HG03280 (cell line): Measurements from ENCODE around the gene SYT11.
"Not testable (repeated sequence)": the region's sequence is repeated elsewhere in the genome, so short reads cannot be mapped to it uniquely, and the experiment has no call there.

ENCODE experiments used
- ATAC-seq: cut with Tn5 transposase; IDR thresholded peaks from one replicate; pipeline ENCODE4 v1.9.1; 2021; ENCODE audit warnings: mild to moderate bottlenecking, moderate library complexity; ENCODE audit not compliant: unreplicated experiment

Gene SYT11

DNA sequence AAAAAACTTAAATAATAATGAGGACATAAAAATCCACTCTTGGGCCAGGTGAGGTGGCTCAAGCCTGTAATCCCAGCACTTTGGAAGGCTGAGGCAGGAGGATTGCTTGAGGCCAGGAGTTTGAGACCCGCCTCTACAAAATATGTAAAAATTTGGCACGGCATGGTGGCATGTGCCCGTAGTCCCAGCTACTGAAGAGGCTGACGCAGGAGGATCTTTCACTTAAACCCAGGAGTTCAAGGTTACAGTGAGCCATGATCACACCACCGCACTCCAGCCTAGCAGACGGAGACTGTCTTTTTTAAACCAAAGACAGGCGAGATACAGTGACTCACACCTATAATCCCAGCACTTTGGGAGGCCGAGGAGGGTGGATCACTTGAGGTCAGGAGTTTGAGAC is 37.1 kb downstream of the SYT11 start:
- not testable (repeated sequence) for ATAC-seq

DNA sequence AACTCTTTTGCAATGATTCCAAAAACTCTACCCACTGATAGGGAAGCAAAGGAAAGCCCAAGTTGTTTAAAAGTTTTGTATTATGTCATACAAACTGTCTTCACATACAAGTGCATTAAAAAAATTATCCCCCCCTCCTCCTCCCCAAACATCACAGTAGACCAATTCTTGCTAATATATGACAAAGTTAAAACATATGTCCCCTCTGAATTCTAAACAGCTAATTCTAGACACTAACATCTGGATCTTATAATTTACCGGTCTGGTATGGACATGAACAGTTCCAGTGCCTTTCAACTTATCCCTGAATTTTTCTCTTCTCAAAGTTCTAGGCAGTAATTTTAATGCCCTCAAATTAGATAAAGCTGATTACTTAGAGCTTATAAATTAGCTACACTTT is 38.4 kb downstream of the SYT11 start:
- ATAC-seq, result no peak

DNA sequence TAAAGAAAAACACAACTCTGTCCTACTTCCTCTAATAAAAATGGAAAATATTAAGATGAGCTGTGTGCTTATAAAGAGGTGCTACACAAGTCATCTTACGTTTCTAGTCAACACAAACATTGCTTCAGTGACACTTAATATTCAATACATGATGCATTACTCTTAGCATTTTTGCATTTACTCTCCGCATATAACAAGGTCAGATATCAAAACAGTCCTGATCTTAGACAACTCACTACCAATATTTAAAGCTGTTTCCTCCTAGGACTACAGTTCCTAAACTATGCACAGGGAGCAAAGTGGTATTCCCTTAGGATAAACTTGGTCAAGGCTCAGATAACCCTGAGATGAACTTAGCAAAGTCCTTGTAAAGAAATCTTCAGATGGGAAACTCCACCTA is 39.5 kb downstream of the SYT11 start:
- ATAC-seq, result no peak

DNA sequence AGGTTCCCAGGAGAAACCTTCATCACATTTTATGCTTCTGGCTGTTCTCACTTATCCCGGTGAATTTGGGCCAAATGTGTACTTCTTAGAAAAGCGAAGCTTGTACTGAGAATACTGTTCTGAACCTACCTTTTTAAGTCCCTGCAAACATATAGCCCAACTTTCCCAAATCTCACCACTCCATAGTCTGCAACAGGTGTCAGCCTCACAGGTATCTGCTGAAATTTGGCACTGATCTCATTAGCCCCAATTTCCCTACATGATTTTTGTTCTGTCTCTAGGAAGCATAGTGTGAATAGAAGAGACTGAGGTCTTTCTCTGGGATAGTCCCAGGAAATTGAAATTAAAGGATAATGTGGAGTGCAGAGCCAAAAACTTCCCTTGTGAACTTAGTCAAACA is 40.3 kb downstream of the SYT11 start:
- ATAC-seq, result no peak

DNA sequence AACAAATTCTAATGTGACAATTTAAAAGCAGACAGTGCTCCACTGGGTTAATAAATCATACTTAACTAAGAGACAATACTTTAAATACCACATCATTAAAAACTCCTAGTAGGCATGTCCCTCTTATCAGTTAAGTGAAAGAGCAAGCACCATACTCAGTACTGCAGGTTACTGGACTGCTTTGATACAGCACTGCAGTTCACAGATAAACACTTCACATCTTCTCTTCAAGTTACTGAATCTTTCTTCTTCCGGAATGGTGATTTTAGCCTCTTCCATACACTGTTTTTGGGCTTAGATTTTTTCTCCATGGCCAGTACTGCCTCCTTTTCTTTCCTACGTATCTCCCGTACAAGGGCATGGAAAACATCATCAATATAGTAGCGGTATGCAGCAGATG is 40.8 kb downstream of the SYT11 start:
- no peak for ATAC-seq

DNA sequence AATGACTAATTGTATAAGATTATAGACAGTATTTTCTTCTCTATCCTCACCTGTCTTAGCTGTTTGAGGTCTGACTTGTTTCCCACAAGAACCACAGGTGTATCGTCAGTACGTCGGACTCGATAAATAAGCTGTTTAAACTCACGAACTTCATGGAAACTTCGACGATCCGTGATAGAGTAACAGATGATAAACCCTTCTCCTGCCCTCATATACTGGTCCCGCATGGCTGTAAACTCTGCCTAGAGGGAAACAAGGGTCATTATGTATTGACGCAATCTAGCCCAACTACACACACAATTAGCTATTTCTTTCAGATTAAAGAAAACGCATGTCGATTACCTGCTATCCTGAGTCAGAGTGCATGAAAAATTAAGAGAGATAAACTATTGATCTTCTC is 44.9 kb downstream of the SYT11 start:
- ATAC-seq, result no peak

DNA sequence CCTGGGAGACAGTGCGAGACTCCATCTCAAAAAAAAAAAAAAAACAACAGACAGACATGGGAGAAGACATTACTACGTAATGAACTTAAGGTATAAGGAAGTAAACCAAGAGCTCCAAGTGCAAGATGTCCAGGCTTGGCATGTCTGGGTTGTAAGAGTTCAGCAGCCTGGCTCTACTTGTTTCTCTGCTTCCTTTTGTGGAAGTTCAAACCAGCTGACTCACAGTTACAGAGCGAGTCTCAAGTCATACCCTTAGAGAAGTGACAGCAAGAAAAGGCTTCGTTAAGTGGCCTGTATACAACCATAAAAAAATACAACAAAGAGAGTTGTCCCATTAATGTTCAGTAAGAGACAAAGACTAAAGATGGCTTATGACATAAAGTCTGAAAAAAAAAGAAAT is 50.5 kb downstream of the SYT11 start:
- no peak for ATAC-seq

DNA sequence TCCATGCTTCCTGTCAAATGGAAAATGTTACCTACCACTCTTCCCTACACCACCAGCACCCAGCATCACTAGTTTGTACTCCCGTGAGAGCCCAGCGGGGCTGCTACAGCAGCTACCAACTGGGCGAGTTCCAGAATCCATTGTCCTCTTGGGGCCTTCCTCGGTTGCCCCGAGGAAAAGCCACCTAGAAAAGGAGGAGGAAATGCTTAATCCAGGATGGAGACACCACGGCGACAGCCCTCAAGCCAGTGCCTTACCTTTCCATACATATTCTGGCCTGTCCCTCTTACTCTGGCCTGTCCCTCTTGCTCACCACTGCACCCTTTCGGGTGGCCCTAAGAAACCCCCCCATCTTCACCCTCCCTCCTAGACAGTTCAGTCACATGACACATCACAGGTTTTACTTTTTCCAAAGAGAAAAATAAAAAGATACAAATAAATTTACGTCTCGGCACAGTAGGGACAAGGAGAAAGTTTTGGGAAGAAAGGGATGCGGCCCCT is 51.3 kb downstream of the SYT11 start:
- peak; percentile 18 for ATAC-seq

DNA sequence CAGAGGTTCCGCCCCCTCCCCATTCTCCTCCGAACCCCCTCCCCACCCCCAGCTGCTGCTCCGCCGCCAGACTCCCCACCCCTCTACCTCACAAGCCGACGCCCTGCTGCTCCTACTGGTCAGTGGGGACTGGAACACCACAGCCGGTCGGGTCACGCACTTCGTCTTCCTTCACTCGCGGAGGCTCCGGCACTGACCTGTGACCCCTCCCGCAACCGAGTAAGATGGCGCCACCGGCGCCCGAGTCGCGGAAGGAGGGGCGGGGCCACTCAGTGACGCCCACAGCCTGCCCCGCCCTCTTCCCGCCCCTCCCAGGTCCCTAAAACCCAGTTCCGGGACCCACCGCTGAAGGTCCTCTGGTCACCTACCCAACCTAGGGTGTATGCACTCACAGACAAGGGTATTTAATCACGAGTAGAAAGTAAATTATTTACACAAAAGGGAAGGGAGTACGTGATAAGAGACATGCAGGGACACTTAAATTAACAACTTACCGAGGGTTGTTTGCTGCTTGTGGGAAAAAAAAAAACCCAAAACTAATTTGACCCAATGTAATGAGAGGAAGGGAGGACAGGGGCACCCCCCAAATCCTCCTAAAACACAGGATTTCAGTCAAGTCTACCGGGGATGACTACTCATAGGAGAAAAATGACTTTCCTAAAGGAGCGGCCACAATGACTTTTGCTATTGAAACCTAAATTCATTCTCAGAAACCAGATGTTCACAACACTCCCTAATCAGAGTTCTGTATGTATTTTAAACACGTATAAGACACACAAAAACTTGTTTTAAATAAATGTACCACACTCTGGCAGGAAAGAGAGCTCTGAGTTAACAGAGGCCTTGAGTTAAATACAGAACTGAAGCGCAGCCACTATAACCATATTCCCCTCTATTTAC is 52.0 kb downstream of the SYT11 start, which contains the start of gene RIT1:
RIT1 (minus strand) TSS at position 194 of the 900 bp plus-strand sequence. CDS start 588 bp downstream, outside the sequence.
- ATAC-seq, result peak; percentile 86

DNA sequence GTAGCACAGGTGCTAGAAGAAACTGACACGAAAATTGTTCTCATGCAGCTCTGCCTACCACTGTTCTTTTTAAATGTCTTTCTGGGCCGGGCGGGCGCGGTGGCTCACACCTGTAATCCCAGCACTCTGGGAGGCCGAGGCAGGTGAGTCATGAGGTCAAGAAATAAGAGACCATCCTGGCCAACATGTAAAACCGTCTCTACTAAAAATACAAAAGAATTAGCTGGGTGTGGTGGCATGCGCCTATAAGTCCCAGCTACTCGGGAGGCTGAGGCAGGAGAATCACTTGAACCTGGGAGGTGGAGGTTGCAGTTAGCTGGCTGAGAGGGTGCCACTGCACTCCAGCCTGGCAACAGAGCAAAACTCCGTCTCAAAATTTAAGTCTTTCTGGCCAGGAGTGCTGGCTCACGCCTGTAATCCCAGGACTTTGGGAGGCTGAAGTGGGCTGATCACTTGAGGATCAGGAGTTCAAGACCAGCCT is 52.7 kb downstream of the SYT11 start:
- no peak for ATAC-seq

DNA sequence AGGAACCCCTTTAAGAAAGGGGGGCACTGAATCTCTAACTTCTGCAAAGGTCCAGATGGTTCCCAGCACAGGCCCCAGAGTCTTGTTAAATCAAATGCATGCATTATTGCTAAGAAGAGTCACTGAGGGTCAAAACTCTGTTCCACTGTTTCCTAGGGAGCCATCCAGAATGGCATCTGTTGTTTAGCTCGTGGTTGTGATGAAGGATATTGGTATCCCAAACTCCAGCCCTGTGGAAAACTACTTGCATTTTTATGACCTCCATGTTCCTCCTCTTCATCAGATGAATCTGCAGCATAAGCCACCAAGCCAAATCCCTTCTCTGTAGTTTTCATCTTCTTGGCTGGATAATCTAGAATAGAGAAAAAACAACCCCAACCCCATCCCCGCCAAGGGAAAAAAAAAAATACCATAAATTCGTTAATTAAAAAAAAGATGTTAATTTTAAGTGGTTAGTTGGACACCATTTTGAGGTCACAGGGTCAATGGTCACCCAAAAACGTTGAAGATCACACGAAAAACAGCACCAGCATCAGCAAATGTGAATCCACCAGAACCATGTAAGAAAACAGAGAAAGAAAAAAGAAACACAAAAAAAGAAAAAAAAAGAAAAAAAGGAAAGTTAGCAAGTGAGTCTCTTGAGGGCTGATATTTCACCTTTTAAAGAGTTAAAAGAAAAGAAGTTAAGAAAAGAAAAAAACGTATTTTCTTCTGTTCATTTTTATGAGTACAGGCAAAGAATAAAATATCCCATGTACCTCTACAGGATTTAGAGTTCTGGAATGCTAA is 54.8 kb downstream of the SYT11 start:
- no peak for ATAC-seq

DNA sequence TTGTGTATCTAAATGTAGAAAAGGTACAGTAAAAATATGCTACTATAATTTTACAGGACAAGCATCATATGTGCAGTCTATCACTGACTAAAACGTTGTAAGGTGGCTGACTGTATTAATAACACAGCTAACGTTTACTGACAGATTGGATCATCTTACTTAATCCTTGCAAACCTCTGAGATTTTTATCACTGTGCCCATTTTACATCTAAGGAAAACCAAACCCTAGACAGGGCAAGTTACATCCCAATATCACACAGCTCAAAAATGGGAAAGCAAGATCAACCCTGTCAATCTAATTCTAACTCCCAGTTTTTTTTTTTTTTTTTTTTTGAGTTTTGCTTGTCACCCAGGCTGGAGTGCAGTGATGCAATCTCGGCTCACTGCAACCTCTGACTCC is 59.3 kb downstream of the SYT11 start:
- no peak for ATAC-seq

DNA sequence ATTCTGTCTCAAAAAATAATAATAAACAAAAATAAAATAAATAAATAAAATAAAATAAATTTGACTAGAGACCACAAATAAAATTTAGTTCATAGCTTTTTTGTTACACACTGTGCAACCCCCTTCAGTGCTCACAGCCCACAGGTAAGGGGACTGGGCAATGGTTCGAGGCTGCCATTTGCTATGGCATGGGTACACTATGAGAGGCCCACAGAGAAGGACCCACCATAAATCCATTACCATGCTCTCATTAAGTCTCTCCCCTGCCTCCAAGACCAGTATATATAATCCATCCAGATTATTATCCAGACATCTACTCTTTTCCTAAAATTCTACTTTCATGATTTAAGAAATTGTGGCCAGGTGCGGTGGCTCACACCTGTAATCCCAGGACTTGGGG is 60.4 kb downstream of the SYT11 start:
- no peak for ATAC-seq

DNA sequence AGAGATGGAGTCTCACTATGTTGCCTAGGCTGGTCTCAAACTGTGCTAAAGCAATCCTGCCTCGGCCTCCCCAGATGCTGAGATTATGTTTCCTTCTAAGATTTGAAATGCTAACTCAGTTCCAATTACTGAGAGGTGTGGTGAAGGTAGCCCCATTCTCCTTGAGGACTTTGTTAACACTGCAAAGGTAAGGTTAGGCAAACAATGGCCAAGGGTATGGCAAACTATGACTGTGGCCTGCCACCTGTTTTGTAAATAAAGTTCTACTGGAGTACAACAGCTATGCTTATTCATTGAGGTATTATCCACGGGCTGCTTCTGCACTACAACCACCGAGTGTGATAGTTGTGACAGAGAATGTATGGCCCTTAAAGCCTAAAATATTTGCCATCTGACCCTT is 61.4 kb downstream of the SYT11 start:
- no peak for ATAC-seq

DNA sequence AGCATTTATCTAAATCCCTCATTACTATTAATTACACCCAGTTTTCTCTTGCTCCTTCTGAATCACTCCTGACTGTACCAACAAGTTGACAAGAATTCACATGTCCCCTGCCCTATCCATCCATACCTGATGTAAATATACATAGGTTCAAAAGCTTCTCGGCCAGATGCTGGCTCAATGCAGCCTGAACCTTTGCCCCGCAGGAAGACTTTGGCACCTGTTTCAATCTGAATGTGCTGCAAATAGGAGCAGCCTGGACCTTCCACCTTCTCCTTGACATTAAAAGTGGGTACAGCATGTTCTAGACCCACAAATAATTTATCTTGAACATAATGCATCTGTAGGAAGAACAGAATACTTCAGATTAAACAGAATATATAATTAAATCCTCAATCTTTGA is 66.1 kb downstream of the SYT11 start:
- ATAC-seq, result no peak

DNA sequence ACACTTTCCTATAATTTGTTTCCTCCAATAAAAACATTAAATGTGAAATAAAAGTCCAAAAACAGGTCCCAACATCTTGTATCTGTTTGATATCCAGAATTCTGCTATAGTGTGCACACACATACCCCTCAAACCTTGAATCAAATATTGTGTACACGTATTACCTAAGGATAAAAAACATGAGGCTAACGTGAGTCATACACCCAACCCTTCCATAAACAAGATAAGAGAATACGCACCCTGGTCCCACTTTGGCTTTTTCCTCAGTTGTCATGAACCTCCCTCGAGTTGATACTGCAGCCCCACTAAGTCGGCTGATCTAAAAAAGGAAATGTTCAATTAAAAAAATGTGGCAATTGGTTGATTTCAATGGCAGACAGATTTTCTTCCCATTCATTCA is 69.7 kb downstream of the SYT11 start:
- no peak for ATAC-seq

DNA sequence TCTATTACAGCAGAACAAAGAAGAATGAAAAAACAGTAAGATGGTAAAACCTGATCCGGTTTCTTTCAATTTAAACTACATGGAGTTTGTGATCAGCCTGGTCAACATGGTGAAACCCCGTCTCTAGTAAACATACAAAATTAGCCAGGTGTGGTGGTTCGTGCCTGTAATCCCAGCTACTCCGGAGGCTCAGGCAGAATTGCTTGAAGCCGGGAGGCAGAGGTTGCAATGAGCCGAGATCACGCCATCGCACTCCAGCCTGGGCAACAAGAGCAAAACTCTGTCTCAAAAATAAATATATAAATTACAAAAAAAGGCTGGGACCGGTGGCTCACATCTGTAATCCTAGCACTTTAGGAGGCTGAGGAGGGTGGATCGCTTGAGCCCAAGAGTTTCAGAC is 71.4 kb downstream of the SYT11 start:
- not testable (repeated sequence) for ATAC-seq

DNA sequence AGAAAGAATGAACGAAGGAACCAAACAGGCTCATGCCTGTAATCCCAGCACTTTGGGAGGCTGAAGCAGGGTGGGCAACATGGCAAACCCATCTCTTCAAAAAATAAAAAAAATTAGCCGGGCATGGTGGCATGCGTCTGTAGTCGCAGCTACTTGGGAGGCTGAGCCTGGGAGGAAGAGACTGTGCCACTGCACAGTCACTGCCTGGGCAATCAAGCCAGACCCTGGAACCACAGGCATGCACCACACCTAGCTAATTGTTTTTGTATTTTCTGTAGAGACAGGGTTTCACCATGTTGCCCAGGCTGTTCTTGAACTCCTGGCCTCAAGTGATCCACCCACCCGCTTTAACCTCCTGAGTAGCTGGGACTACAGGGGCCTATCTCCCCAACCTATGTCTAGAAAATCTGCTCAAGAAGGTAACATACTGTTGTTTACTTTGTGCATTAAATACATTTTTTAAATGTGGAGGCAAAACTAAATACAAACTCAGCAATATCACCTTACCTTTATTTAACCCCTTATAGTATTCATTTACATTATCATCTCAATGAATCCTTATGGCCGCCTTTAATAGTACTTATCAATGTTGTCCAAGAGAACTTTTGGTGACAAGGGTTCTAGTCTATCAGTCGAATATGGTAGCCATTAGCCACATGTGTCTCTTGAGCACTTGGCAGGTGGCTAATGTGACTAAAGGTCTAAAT is 72.1 kb downstream of the SYT11 start:
- no peak for ATAC-seq

DNA sequence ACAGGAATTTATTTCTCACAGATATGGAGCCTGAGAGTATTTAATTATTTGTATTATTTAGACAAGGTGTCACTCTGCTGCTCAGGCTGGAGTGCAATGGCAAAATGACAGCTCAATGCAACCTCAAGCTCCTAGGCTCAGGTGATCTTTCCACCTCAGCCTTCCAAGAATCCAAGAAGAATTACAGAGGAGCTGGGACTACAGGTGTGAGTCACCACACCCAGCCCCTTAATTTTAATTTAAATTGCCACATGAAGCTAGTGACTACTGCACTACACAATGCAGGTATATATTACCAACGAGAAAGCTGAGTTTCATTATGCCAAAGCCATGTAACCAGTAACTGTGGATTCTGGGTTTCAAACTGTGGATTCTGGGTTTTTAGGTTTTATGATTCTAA is 72.7 kb downstream of the SYT11 start:
- ATAC-seq, result no peak

DNA sequence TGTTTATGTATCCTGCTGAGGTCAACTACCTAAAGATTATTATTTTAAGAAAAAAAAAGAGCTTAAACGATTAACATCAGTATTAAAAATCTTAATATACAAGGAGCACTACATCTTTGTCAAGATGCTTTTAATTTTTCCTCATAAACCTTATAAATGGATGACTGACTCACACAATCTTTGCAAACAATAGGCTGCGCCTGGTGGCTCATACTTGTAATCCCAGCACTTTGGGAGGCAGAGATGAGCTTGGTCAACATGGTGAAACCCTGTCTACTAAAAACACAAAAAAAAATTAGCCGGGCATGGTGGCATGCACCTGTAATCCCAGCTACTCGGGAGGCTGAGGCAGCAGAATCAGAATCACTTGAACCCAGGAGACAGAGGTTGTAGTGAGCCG is 73.1 kb downstream of the SYT11 start:
- ATAC-seq, result no peak

DNA sequence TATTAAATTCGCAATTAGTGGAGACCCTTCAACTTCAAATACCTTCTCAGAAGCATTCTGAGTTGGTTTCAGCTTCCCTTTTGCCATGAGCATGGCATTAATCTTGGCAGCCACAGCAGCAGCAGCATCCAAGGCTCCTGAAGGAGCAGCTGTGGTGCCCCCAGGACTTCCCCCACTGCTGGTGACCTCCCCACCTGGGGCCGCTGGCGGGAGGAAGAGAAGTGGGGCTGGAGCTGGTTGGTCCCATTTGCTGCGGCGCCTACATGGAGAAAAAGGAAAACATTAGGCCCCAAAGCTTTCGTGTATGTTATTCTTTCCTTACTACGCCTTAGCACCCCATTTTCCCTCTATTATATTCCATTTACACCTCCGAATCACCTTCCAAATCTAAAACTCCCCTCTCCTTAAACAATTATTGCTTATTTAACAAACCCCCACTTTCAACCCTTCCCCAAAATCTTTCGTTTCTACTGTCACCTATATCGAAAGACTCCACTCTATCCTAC is 74.3 kb downstream of the SYT11 start:
- ATAC-seq, result no peak
